GM18951 (cell line): ENCODE measurements around the gene PPFIA1.
"Not testable (repeated sequence)": the region's sequence is repeated elsewhere in the genome, so short reads cannot be mapped to it uniquely, and the experiment has no call there.

Experiments used
- POLR2A ChIP-seq: IDR thresholded peaks from 4 replicates; pipeline ENCODE4 v1.6.1; 2011; ENCODE audit warnings: mild to moderate bottlenecking; ENCODE audit not compliant: insufficient read length, insufficient read depth; ENCODE audit errors: extremely low read depth
- in situ Hi-C: fragments of 300-500 bp; cut with MboI; formaldehyde crosslinking; loops from one replicate; pipeline ENCODE4 v1.12.0; 2022; ENCODE audit warnings: low sequenced_read_pairs, mixed read lengths, inconsistent platforms; ENCODE audit not compliant: unreplicated experiment

Gene PPFIA1

GRCh38 chr11:70312401-70313357, 42.2 kb downstream of the PPFIA1 start:
- in situ Hi-C loops, result no loop called here
- no peak for TF ChIP-seq POLR2A

GRCh38 chr11:70313945-70314344, 43.5 kb downstream of the PPFIA1 start:
- no peak for TF ChIP-seq POLR2A
- in situ Hi-C loops, result no loop called here

GRCh38 chr11:70314730-70315129, 44.2 kb downstream of the PPFIA1 start:
- in situ Hi-C loops, result no loop called here
- TF ChIP-seq POLR2A, result no peak

- TF ChIP-seq POLR2A, result no peak
These were observed 45.2 kb downstream of the PPFIA1 start for GRCh38 chr11:70315716-70316115.

GRCh38 chr11:70317581-70318305, 47.3 kb downstream of the PPFIA1 start:
- no peak for TF ChIP-seq POLR2A
- in situ Hi-C loops, result no loop called here

More at GRCh38 chr11:70315716-70316115, 45.2 kb downstream of the PPFIA1 start:
- in situ Hi-C loops, result no loop called here

GRCh38 chr11:70319396-70320076, 49.0 kb downstream of the PPFIA1 start:
- no peak for TF ChIP-seq POLR2A
- in situ Hi-C loops, result no loop called here

- no peak for TF ChIP-seq POLR2A
- in situ Hi-C loops, result no loop called here
These were observed 52.2 kb downstream of the PPFIA1 start for GRCh38 chr11:70322666-70323065.

GRCh38 chr11:70323806-70324205, 53.3 kb downstream of the PPFIA1 start:
- TF ChIP-seq POLR2A, result no peak
- in situ Hi-C loops, result no loop called here

- no peak for TF ChIP-seq POLR2A
- in situ Hi-C loops, result no loop called here
These were observed 54.1 kb downstream of the PPFIA1 start for GRCh38 chr11:70324376-70325115.

GRCh38 chr11:70325824-70326223, 55.3 kb downstream of the PPFIA1 start:
- in situ Hi-C loops, result no loop called here
- no peak for TF ChIP-seq POLR2A

GRCh38 chr11:70326365-70326811, 55.9 kb downstream of the PPFIA1 start:
- no peak for TF ChIP-seq POLR2A
- in situ Hi-C loops, result no loop called here

GRCh38 chr11:70326833-70327232, 56.3 kb downstream of the PPFIA1 start:
- in situ Hi-C loops, result no loop called here
- no peak for TF ChIP-seq POLR2A

- TF ChIP-seq POLR2A, result no peak
- in situ Hi-C loops, result no loop called here
These were observed 57.2 kb downstream of the PPFIA1 start for GRCh38 chr11:70327717-70328116.

GRCh38 chr11:70328556-70328955, 58.1 kb downstream of the PPFIA1 start:
- in situ Hi-C loops, result no loop called here

GRCh38 chr11:70331320-70331843, 60.9 kb downstream of the PPFIA1 start:
- in situ Hi-C loops, result not testable (repeated sequence)

More at GRCh38 chr11:70328556-70328955, 58.1 kb downstream of the PPFIA1 start:
- no peak for TF ChIP-seq POLR2A
